C4-2B (cell line): ENCODE data around the gene DRG2.

Source experiments
- ZFX ChIP-seq: fragments of 450-650 bp; IDR thresholded peaks from 2 replicates; pipeline ENCODE4 v1.6.1; 2017
- TF ChIP-seq, protein P1 (sequence below): fragments of 450-650 bp; conservative IDR thresholded peaks from 2 replicates; pipeline ENCODE4 v1.5.1; 2017; ENCODE audit warnings: mild to moderate bottlenecking

DNA sequence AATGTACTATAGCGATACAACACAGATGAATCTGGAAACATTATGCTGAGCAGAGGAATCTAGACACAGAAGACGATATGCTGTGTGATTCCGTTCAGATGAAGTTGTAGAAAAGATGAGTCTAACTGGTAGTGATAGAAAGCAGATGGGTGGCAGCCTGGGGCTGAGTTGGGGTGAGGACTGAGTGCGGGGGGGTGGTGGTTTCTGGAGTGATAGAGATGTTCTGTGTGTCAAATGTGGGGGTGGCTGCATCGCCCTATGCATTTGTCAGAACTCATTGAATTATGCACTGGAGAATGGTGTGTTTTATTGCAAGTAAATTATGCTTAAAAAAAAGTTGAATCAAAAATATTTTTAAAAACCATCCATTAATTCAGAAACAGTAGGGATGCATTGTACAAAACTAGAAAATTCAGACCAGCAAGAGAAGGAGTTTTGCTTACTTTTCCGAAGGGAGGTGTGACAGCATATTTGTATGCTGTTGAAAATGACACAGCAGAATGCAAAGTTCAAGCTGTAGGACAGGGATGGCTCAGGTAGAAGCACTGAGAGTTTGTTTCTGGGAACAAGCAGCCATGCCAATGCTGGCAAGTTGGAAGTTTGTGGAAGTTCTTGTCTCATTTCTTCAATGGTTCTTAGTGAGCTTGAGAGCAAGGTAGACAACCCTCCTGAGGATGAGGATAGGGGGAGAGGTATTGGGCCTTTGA lies 13.0 kb upstream of the DRG2 start:
- TF ChIP-seq, protein P1, sequence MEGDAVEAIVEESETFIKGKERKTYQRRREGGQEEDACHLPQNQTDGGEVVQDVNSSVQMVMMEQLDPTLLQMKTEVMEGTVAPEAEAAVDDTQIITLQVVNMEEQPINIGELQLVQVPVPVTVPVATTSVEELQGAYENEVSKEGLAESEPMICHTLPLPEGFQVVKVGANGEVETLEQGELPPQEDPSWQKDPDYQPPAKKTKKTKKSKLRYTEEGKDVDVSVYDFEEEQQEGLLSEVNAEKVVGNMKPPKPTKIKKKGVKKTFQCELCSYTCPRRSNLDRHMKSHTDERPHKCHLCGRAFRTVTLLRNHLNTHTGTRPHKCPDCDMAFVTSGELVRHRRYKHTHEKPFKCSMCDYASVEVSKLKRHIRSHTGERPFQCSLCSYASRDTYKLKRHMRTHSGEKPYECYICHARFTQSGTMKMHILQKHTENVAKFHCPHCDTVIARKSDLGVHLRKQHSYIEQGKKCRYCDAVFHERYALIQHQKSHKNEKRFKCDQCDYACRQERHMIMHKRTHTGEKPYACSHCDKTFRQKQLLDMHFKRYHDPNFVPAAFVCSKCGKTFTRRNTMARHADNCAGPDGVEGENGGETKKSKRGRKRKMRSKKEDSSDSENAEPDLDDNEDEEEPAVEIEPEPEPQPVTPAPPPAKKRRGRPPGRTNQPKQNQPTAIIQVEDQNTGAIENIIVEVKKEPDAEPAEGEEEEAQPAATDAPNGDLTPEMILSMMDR = no peak
- no peak for TF ChIP-seq ZFX
